Measurements from ENCODE around the gene CHMP4A.

Gene CHMP4A

GRCh38 chr14:24194873-24195185, 18.5 kb downstream of the CHMP4A start:
- no peak for DNase-seq

GRCh38 chr14:24194186-24194872, 19.0 kb downstream of the CHMP4A start:
- no peak for DNase-seq

- no peak for DNase-seq
Measured at GRCh38 chr14:24192933-24193332, 20.4 kb downstream of the CHMP4A start.

- no peak for DNase-seq
Measured at GRCh38 chr14:24190416-24190815, 22.9 kb downstream of the CHMP4A start.

GRCh38 chr14:24189460-24189859, 23.8 kb downstream of the CHMP4A start:
- no peak for DNase-seq

DNA sequence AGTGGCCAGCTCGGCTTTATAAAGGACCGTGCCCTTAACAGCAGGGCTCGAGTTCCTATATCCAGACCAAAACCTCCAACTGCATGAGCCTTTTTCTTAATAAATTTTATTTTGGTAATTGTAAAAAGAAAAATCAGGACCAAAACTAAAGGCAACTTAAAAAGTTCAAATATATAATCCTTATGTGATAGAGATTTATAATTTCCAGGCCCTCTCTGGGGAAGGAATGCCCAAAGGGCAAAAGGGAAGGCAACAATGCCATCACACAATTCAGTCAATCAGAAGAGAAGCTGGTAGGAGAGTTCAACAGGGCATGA, 24.3 kb downstream of the CHMP4A start:
- DNase-seq: no peak

GRCh38 chr14:24188251-24189058, 24.8 kb downstream of the CHMP4A start, which contains the start of gene IPO4:
Gene IPO4 (minus strand): TSS chr14:24188816. CDS start chr14:24188787, 29 bp downstream.
- DNase-seq: peak; percentile 96

- DNase-seq: no peak
Measured at GRCh38 chr14:24187539-24187915, 25.8 kb downstream of the CHMP4A start.

DNA sequence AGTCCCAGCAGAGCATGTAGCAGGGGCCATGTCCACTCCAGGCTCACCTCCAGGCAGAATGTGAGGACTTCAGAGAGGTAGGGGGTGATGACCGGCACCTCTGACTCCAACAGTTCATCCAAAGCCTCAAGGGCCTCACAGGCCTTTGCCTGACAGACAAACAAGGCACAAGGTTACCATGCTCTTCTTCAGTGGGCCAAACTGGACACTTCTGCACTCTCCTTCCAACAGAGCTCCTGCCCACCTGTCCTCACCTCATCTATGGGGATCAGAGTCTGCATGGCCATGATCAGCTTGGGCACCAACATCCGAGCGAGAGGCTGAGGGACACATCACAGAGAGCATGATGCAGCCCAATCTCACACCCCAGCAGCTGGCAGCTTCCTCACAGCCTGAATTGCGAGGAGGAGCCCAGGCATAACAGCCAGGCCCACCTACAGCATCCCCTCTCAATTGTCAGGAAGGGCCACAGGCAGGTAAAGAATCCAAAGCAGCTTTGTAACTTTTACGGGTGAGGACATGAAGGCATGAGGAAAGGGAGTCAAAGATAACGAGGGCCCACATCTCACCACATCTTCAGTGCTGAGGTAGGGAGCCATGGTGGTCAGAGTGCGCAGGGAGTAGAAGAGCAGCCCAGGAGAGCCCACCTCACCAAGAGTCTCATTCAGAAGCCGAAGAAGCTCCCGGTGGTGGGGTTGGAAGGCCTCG, 26.3 kb downstream of the CHMP4A start:
- no peak for DNase-seq

DNA sequence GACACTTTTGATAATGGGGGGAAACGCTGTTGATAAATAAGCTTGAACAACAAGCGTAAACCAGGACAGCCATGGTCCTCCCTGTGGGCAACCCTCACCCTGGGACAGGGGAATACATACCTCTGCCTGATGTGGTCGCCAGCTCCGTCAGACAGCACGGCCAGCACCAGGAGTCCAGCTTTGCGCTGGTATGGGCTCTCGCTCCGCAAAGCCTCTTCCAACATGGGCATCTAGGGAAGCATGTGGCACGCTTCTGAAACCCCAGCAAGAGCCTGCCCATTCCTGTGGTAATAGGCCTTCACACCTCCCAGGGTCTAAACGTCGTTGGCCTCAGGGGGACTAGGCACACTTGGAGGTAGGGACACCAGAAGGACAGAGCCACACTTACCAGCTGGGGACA, 27.5 kb downstream of the CHMP4A start:
- DNase-seq: no peak

GRCh38 chr14:24185026-24185425, 28.3 kb downstream of the CHMP4A start:
- no peak for DNase-seq

- no peak for DNase-seq
Measured at GRCh38 chr14:24184104-24184970, 29.0 kb downstream of the CHMP4A start.

GRCh38 chr14:24183014-24183481, 30.2 kb downstream of the CHMP4A start:
- DNase-seq: no peak

DNA sequence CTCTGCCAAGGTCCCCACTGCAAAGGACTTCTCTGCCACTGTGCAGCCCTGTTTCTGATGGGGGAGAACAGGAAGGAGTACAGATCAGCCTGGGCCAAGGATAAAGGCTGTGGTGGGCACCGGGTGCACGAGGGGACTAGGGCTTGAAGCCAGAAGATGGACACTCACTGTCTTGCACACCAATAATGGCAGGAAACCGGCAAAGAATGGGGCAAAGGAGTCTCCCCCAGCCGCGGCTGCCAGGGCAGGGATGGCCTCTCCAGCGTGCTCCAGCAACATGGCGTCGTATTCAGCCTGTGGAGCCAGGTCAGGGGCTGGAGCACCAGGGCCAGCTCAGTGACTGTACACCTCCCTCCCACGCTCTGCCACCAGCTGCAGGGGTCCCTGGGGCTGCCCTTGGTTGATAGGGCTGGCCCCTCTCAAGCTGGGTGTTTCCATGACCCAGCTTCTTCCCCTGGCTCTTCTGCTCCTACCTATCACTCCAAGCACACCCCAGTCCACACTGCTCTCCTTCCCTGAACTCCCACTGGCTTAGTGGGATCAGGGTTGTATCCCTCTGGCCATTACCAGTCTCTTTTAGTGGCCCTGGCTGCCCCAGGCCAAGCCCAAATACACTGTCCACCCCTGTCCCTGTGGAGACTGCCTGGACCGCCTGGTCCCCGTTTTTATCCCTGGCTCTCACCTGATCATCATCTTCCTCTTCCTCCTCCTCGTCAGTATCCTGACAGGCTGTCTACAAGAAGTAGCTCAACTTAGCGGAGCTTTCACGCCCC, 31.0 kb downstream of the CHMP4A start:
- DNase-seq: no peak

GRCh38 chr14:24181371-24182077, 31.8 kb downstream of the CHMP4A start:
- no peak for DNase-seq

GRCh38 chr14:24179961-24180796, 33.1 kb downstream of the CHMP4A start:
- no peak for DNase-seq

GRCh38 chr14:24179294-24179960, 33.9 kb downstream of the CHMP4A start:
- no peak for DNase-seq

GRCh38 chr14:24178399-24179178, 34.7 kb downstream of the CHMP4A start:
- no peak for DNase-seq

GRCh38 chr14:24177891-24178290, 35.4 kb downstream of the CHMP4A start:
- no peak for DNase-seq

Data from CD4-positive, alpha-beta T cell treated with Interleukin-1 beta for 1 hour (primary cell).